ENCODE data around the gene FAM89B.
A peak's percentile ranks its signal among the peaks of the same experiment; 100 is the strongest.

The FAM89B gene

DNA sequence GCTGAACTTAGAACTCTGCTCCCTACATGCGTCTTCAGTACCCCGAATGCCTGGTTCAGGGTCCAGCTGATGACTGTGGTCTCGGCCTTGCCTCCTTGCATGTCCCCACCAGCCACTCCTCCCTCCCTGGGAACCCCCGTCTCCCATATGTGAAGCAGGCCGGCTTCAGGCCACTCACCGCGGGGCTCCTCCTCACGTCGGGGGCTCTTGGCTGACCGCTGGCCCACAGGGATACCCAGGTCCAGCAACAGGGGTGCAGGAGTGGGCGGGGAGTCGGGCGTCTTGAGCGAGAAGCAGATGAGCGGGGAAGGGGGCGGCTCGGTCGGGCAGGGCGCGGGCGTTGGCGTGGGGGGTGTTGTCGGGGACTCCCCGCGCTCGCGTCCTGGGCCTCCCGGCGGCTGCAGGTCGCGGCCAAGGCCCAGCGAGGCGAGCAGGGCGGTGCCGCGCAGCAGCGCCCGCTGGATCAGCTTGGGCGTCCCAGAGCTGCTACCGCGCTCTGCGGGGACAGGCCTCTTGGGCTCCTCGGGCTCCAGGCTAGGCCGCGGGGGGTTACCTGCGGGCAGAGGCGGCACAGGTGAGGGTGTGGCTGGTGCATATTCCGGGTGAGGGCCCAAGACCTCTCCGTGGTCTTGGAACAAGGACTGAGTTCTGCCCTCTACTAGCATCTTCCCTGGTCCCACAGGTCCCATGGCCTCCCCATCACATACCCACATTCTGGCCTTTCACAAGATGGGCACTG lies 27.0 kb downstream of the FAM89B start:
- H3K4me3 ChIP-seq (ENCODE audit: low read length) = no peak overlapping the region
- DNase-seq (ENCODE audit: low read depth, low spot score) = no peak

DNA sequence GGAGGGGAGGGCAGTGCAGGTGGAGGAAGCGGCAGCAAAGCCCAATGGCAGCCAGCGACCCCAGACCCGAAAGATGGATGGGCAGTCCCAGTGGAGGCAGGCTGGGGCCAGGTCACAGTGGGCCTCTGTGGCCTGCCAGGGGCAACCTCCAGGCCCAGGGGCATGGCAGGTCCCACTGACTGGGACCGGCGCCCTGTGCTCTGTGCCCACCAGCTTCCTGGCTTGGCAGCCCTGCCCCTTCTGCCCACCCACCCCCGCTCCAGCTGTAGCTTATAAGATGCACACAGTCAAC lies 27.6 kb downstream of the FAM89B start:
- no peak for DNase-seq (ENCODE audit: low read depth, low spot score)
- H3K4me3 ChIP-seq (ENCODE audit: low read length) = no peak overlapping the region

DNA sequence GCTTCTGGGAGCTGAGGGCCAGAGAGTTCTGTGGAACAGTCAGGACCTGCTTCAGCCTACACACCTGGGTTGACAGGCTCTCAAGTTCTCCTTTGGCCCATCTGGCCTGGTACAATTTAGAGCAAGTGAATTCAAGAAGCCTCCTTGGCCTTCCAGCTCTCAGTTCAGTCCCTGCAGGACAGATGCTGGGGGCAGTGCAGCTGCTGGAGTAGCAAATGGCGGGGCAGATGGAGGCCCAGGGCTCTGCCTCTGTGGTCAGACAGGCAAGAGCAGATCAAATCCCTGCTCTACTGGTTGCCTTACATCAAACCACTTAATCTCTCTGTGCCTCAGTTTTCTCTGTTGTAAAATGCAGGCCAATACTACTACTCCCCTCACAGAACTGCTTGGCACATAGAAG lies 31.9 kb downstream of the FAM89B start:
- no peak overlapping the region for H3K4me3 ChIP-seq (ENCODE audit: low read length)
- no peak for DNase-seq (ENCODE audit: low read depth, low spot score)

DNA sequence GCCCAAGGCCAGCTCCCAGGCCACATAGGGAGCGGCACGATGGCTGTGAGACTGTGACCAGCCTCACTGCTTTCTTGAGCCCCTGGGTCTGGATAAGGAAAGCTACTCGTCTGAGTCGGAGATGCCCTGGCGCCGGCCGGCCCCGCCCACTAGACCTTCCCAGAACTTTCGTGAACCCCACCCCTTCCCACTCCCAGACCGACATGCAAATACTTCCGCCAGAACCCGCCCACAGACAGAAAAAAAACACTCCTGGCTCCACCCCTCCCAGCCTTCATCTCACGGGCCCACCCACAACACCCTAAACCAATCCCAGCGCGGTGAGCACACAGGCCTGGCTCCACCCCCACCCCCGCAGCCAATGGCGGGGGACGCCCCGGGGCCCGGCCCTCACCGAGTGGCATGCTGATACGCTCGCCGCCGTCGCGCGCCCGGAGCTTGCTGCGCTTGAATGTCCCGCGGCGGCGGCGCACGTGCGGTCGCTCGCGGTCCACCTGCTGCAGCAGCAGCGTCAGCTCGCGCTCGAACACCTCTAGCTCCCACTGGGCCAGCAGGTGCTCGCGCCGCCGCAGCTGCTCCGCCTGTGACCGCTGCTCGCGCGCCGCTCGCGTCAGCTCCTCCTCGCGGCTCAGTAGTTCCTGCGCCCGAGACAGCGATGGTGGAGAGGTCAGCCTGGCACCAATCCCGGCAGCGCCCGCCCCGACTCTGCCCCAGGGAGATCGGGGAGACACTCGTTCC lies 34.7 kb downstream of the FAM89B start:
- H3K4me3 ChIP-seq (ENCODE audit: low read length) = no peak overlapping the region
- no peak for DNase-seq (ENCODE audit: low read depth, low spot score)

DNA sequence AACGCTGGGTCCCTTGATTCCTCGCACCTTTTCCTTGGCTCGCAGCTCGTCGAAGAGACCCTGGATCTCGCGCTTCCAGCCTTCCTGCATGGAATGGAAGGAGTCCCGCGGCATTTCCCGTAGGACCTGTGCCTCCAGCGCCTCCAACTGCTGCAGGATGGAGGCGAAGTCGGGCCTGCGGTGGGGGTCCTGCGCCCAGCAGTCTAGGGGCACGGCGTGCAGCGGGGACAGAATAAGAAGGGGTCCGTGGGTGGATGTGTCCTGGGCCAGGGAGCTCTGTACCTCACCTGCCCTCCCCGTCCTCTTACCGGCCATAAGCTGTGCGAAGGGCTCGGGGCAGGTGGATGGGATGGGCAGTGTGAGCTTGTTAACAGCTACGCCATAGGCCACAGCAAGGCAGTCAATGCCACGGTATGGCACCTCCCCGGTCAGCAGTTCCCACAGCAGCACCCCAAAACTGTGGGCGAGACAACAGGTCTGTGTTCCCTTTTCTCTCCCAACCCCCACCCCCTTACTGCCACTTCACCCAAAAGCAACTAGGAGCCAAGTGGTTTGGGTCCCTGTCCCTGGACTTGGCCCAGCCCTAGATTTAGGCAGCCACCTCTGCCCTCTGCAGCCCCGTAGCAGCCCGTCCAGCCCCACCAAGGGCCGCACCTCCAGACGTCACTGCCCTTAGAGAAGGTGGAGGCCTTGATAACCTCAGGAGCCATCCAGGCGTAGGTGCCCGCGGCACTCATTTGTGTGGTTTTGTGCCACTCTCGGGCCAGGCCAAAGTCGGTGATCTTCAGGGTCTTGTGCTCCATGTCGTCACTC lies 35.5 kb downstream of the FAM89B start:
- DNase-seq (ENCODE audit: low read depth, low spot score) = no peak
- no peak overlapping the region for H3K4me3 ChIP-seq (ENCODE audit: low read length)

DNA sequence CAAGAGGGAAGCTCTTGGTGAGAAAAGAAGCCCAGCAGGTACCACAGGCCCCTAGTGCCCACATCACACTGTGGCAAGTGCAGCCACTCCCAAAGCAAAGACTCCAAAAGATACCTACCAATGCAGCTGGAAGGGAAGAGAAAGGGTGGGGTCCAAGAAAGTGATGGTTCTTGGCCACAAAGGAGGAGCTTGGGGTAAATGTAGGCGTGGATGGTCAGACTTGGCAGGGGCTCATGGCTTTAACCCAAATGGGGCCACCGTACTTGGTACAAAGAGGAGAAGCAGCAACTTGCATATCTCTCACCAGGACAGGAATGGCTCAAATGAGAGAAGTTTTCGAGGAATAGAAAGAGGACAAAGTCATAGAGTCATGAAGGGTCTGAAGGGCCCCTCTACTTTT lies 36.9 kb downstream of the FAM89B start:
- DNase-seq (ENCODE audit: low read depth, low spot score) = no peak
- H3K4me3 ChIP-seq (ENCODE audit: low read length) = no peak overlapping the region

DNA sequence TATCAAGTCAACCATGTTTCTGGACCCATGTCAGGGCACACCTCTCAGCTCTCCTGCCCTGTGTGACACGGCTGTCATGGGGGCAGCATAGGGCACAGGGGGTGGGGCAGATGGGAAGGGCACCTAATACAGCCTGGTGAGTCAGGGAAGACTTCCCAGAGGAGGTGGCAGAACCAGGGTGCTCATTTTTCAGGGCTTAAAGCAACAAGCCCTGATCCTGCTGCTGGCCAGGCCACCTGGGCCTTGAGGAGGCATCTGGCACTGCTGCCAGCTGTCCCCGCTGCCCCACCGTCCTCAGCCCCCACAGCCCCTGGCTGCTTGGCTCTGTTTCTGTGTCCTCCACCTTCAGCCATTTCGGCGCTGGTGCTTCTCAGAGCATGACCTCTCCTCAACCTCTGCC lies 37.3 kb downstream of the FAM89B start:
- H3K4me3 ChIP-seq (ENCODE audit: low read length) = no peak overlapping the region
- no peak for DNase-seq (ENCODE audit: low read depth, low spot score)

DNA sequence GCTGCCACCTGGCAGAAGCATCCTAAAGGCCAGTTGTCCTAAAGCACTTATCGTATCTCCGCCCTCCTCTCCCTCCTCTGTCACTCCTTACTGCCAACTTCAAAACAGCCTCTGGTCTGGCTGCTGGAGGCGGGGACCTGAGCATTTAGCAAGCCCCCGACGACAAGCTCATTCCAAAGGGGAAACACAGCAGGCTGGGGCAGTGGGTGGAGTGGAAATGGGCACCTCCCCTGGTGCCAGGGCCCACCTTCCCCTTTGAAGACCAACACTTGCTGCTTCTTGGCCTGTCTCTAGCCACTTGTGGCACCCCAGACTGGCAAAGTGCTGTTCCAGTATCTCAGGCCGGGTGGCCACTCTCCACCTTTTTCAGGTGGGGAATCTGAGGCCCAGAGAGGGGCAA lies 38.1 kb downstream of the FAM89B start:
- DNase-seq (ENCODE audit: low read depth, low spot score) = no peak

DNA sequence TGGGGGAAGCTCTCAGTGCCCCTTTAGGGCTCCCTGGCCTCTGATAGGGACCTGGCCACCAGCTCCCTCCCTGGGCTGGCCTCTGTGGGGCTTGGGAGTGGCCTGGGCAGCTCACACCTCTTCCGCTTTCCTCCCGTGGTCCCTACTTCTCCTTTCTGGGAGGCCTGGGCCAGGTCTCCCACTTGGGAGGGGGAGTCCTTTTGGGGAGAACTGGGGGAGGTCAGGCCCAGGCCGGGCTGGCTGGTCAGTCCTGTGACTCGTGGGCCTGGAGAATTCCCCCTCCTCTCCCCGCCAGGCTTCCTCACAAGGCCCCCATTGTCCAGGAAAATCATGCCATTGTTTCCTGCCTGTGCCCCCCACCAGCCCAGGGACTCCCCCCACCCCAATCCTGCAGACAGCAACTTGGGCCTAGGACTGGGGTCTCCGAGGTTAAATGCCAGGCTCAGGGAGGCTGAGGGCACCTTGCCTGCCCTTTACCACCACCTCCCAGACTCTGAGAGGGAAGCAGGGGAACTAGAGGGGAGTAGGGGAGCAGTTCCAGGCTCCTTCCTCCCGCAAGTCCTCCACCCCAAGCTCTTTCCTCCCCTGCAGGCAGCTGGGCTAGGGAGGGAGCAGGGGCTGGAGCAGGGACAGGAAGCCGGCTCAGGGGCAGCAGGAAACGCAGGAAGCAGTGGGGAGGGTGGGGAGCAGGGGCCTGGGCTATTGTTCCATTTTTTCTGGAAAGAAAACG lies 38.9 kb downstream of the FAM89B start:
- DNase-seq (ENCODE audit: low read depth, low spot score) = no peak
- no peak overlapping the region for H3K4me3 ChIP-seq (ENCODE audit: low read length)

More for the DNA sequence above, 38.1 kb downstream of the FAM89B start:
- no peak overlapping the region for H3K4me3 ChIP-seq (ENCODE audit: low read length)

DNA sequence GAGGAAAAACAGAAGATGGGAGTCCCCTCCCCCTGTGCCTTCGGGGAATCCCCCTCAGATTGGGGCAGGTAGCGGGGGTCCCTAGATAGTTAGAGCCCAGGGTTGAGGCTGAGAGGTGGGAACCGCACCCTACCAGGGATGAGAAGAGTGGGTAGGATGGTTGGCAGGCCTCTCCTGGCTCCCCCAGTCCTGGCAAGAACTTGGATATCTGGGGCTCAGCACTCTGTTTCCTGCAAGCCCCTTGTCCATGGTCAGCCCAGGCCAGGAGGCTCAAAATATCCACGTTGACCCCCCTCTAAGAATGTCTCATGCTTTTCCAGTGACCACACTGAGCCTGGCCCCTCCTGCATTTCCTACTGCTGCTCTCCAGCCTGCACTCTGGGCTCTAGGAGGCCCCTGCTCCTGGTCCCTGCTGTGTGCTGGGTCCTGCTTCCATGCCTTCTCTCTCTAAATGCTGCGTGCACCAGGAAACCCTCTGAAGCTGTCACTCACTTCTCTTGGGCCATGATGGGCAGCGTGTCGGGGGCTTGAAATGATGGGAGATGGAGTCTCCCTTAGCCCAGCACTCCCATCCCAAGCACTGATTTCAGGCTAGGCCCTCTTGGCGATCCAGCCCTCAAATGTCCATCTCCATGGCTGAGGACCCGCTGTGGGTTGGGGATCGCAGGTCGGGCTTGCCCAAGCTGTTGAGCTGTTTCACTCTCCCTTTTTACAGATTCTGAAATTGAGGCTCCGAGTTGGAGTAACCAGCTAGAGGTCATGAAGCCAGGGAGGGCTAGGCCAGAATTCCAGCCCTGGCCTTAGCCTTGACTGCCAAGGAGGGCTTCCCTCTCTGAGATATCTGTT lies 39.6 kb downstream of the FAM89B start:
- H3K4me3 ChIP-seq (ENCODE audit: low read length) = no peak overlapping the region
- no peak for DNase-seq (ENCODE audit: low read depth, low spot score)

DNA sequence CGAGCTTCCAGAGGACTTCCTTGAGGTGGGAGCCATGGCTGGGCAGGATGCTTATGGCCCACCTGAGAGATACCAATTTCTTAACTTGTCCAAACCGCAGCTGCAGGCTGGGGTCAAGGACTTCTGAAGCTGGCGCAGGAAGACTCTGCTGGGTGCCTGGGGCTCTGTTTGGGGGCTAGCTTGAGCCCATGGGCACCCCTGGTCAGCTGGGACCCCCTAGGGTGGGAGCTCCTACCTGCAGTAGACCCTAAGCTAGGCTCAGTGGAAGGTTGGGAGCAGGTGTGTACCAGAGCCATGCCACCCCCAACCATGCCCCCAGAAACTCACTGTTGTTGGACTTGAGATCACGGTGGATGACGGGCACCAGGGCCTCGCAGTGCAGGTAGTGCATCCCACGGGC lies 40.4 kb downstream of the FAM89B start:
- peak overlapping the region; percentile 97 for H3K4me3 ChIP-seq (ENCODE audit: low read length)
- DNase-seq (ENCODE audit: low read depth, low spot score) = no peak

DNA sequence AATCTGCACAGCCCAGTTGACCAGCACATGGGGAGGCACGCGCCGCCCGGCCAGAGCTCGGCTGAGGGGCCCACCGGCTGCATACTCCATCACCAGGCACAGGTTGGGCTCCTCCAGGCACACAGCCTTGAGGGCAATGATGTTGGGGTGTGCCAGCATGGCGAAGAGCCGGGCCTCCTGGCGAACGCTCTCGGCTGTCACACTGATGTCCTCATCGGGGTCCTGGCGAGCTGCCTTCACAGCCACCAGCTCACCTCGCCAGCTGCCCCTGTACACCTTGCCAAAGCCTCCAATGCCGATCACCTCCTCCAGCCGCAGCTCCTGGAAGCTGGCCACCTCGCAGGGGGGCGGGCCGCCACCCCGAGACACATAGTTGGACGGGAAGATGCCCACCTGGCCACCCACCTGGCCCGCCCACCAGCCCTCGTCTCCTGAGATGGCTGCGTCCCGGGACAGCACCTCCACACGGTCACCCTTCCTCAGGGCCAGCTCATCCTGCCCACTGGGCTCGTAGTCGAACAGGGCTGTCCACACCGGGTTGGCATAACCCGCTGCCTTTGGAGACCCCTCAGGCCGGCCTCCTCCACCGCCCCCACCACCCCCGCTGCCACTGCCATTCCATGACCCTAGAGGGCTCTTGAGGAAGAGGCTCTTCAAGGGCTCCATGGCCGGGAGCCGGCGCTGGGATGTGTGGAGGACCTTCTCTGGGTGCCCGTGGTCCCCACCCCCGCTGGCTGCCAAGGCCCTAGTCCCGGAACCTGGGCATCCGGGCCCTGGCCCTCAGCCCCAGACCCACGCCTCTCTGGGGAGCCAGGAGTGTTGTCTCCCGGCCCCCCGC lies 41.0 kb downstream of the FAM89B start:
- no peak for DNase-seq (ENCODE audit: low read depth, low spot score)
- H3K4me3 ChIP-seq (ENCODE audit: low read length) = peak overlapping the region; percentile 97

DNA sequence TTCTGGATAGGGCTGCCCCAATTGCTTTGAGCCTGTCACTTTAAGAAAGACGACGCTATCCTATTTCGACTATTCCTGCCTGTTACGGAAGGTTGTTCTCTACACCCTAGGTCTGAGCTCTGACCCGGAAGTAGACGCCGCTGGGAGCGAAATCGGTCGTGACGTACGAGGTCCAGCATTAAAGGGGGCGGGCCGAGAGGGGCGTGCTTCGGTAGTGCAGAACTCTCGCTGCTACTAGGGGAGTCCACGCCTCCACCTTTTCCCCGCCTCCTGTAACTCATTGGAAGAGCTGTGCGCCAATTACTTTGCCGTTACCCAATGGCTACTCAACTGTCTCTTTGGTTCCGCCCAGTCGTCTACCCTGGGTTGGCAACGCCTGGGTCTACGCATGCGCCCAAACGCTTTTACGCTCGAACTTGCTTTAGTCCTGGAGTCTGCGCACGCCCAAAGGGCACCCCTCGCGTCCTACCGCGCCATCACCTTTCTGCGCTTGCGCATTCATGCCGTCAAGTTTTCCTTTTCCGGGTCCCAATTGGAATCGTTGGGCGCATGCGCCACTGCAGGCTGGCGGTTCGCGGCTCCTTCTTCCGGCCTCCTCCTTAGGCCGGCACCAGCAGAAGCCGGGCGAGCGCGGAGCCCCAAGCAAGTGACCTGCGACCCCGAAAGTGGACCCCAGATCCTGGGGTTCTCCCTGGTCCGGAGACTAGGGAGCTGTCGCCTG lies 43.1 kb downstream of the FAM89B start, which contains the start of gene PCNX3:
Gene PCNX3 (plus strand): TSS at position 548 of the 721 bp plus-strand sequence. CDS start 536 bp downstream, outside the sequence.
- peak; percentile 100 for DNase-seq (ENCODE audit: low read depth, low spot score)
- H3K4me3 ChIP-seq (ENCODE audit: low read length) = peak within 1 kb of the TSS; percentile 97

DNA sequence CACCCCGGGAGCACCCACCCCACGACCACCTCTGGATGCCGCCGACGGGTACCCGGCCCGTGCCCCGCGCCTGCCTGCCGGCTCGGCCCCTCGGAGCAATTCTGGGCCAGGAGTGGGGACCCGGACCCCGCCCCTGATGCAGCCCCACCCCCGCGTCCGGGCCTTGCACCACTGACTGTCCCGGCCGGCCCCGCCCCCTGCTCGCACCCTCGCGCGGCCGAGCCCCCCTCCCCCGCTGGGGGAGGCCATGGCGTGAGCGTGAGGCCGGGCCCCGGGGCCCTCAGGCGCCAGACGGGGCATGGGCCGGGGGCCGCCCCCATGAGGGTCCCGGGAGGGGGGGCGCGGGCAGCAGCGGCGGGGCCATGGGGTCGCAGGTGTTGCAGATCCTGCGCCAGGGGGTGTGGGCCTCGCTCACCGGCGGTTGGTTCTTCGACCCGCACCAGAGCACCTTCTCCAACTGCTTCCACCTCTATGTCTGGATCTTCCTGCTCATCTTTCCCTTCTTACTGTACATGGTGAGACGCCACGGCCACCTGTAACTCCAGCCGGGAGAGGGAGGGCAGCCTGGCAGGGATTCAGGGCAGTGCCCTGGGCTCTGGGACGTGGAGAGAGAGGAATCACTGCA lies 43.7 kb downstream of the FAM89B start:
- peak overlapping the region; percentile 97 for H3K4me3 ChIP-seq (ENCODE audit: low read length)
- DNase-seq (ENCODE audit: low read depth, low spot score) = no peak

DNA sequence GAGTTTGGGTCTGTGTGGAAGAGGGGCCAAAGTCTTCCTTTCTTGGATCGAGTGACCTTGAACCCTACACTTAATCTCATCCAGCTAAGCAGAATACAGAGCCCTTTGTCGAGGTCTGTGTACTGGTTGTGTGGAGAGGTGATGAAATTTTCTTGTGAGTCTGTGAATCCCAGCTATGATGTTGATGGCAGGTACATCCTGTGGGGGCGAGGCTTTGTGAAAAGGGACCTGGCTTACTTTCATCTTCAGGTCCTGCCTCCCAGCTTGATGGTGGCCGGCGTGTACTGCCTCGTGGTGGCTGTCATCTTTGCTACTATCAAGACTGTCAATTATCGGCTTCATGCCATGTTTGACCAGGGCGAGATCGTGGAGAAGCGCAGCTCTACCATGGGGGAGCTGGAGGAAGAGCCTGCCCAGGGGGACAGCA lies 44.2 kb downstream of the FAM89B start:
- DNase-seq (ENCODE audit: low read depth, low spot score) = no peak
- H3K4me3 ChIP-seq (ENCODE audit: low read length) = peak overlapping the region; percentile 97

DNA sequence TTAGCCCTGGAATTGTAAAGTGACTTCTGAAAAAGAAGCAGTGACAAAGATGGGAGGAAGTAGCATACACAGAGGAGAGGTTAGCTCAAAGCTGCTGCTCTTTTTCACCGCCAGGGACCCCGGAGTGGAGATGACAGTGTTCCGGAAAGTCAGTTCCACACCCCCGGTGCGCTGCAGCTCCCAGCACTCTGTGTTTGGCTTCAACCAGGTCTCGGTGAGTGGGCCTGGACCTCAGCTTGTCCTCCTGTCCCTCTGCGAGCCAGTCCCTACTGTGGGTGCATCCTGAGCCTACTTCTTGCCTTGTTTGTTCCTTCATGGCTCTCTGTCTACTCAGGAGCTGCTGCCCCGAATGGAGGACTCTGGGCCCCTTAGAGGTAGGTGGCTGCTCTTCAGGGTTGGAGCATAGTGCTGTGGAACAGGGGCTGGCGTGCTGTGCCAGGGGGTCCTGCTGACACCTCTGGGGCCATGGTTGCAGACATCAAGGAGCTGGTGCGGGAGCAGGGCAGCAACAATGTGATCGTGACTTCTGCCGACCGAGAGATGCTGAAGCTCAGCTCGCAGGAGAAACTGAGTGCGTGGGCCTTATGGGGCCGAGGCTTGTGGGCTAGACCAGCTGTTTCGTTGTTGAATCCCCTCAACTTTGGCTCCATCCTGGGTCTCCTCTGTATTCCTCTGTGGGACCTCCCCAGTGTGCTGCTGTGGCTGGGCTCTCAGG lies 45.0 kb downstream of the FAM89B start:
- peak overlapping the region; percentile 97 for H3K4me3 ChIP-seq (ENCODE audit: low read length)
- no peak for DNase-seq (ENCODE audit: low read depth, low spot score)
